Epithelial cell of prostate (primary cell): ENCODE data around the gene RBP3.

Experiments used
- DNase-seq: peaks from one replicate; pipeline ENCODE4 v3.0.0-alpha.2; 2011; ENCODE audit warnings: low read depth, low spot score
- H3K27ac ChIP-seq: fragments of 450-650 bp; 2 replicates; pipeline ENCODE4 v1.5.1; 2017; ENCODE audit warnings: mild to moderate bottlenecking

The RBP3 gene

GRCh38 chr10:47348138-47348651 is at the start of gene RBP3:
RBP3 (plus strand) TSS chr10:47348363; CDS start chr10:47348485, 122 bp downstream.
- H3K27ac ChIP-seq = no peak within 1 kb of the TSS
- no peak for DNase-seq

GRCh38 chr10:47298715-47299114 is 49.4 kb upstream of the RBP3 start:
- H3K27ac ChIP-seq = no peak overlapping the region
- DNase-seq = no peak

GRCh38 chr10:47299611-47300428 is 48.3 kb upstream of the RBP3 start, which contains the start of gene GDF10:
GDF10 (plus strand) TSS chr10:47300197; CDS start chr10:47300652, 455 bp downstream.
- no peak within 1 kb of the TSS for H3K27ac ChIP-seq
- DNase-seq = no peak

- no peak for DNase-seq
- no peak overlapping the region for H3K27ac ChIP-seq
These were observed 47.7 kb upstream of the RBP3 start for GRCh38 chr10:47300429-47300931.

GRCh38 chr10:47301833-47302232 is 46.3 kb upstream of the RBP3 start:
- DNase-seq = no peak
- no peak overlapping the region for H3K27ac ChIP-seq

- DNase-seq = no peak
These were observed 45.1 kb upstream of the RBP3 start for GRCh38 chr10:47303105-47303504.

GRCh38 chr10:47303866-47304265 is 44.3 kb upstream of the RBP3 start:
- DNase-seq = no peak
- no peak overlapping the region for H3K27ac ChIP-seq

More at GRCh38 chr10:47303105-47303504, 45.1 kb upstream of the RBP3 start:
- H3K27ac ChIP-seq = no peak overlapping the region

GRCh38 chr10:47305566-47305965 is 42.6 kb upstream of the RBP3 start:
- DNase-seq = no peak
- H3K27ac ChIP-seq = no peak overlapping the region

GRCh38 chr10:47306387-47307210 is 41.6 kb upstream of the RBP3 start:
- DNase-seq = no peak
- H3K27ac ChIP-seq = no peak overlapping the region

- no peak overlapping the region for H3K27ac ChIP-seq
- DNase-seq = no peak
These were observed 40.8 kb upstream of the RBP3 start for GRCh38 chr10:47307381-47307780.

- no peak overlapping the region for H3K27ac ChIP-seq
- DNase-seq = no peak
These were observed 39.4 kb upstream of the RBP3 start for GRCh38 chr10:47308775-47309174.

GRCh38 chr10:47309408-47310089 is 38.6 kb upstream of the RBP3 start:
- no peak for DNase-seq
- no peak overlapping the region for H3K27ac ChIP-seq

- no peak for DNase-seq
- no peak overlapping the region for H3K27ac ChIP-seq
These were observed 38.1 kb upstream of the RBP3 start for GRCh38 chr10:47310090-47310505.

GRCh38 chr10:47311193-47311931 is 36.8 kb upstream of the RBP3 start:
- H3K27ac ChIP-seq = no peak overlapping the region

GRCh38 chr10:47311932-47312662 is 36.1 kb upstream of the RBP3 start:
- H3K27ac ChIP-seq = no peak overlapping the region
- peak; percentile 8 for DNase-seq

More at GRCh38 chr10:47311193-47311931, 36.8 kb upstream of the RBP3 start:
- no peak for DNase-seq

- no peak for DNase-seq
- H3K27ac ChIP-seq = no peak overlapping the region
These were observed 35.5 kb upstream of the RBP3 start for GRCh38 chr10:47312663-47312995.

- H3K27ac ChIP-seq = no peak overlapping the region
- DNase-seq = no peak
These were observed 33.7 kb upstream of the RBP3 start for GRCh38 chr10:47314416-47314970.

GRCh38 chr10:47315421-47315820 is 32.7 kb upstream of the RBP3 start:
- H3K27ac ChIP-seq = no peak overlapping the region
- no peak for DNase-seq

GRCh38 chr10:47316131-47316530 is 32.0 kb upstream of the RBP3 start:
- no peak overlapping the region for H3K27ac ChIP-seq
- DNase-seq = no peak
